Liver (tissue), 3 donors: Measurements from ENCODE around the gene MAG.

Experiments
- CTCF ChIP-seq: fragments of 150-350 bp; IDR thresholded peaks from 2 replicates; pipeline ENCODE4 v1.5.1; 2017; ENCODE audit warnings: improper control_type of control experiment, low read depth, low read length; ENCODE audit not compliant: missing input control
- HNF4A ChIP-seq, 2 donors: conservative IDR thresholded peaks; 2 replicates each; pipeline ENCODE4 v1.6.1; 2016; ENCODE audit warnings: antibody characterized with exemption in 2 of 2, mild to moderate bottlenecking in 2 of 2
- RAD21 ChIP-seq, 2 donors: IDR thresholded peaks; 2 replicates each; pipeline ENCODE4 v1.6.1; 2016; ENCODE audit warnings: antibody characterized with exemption in 2 of 2, mild to moderate bottlenecking in 2 of 2
- TF ChIP-seq, protein P1 (sequence below): IDR thresholded peaks from 2 replicates; pipeline ENCODE4 v1.6.1; 2016; ENCODE audit warnings: antibody characterized with exemption
- donor health status: healthy.
- donor health status: healthy.

DNA sequence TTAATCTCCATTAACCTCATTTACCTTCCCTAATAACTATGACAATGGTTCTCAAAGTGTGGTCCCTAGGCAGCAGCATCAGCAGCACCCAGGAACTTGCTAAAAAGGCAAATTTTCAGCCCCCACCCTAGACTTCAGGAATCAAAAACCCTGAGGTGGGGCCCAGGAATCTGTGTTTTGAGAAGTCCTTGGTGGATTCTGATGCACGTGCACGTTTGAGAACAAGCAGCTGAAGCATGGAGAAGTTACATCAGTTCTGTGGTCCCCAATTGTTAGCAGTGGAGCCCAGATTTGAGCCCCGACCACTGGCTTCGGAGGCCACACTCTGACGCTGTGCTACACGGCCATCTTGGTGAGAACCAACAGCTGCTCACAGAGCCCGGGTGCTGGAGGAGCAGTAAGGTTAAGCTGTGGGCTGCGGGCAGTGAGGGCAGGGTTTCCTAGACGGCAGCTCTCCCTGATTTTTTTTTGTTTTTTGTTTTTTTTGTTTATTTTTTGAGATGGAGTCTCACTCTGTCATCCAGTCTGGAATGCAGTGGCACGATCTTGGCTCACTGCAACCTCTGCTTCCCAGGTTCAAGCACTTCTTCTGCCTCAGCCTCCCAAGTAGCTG is 23.0 kb downstream of the MAG start:
- TF ChIP-seq, protein P1, sequence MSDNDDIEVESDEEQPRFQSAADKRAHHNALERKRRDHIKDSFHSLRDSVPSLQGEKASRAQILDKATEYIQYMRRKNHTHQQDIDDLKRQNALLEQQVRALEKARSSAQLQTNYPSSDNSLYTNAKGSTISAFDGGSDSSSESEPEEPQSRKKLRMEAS, result no peak
- no peak for TF ChIP-seq RAD21 (IDR thresholded peaks at IDR 0.05)
- TF ChIP-seq CTCF, result no peak
- no peak for TF ChIP-seq HNF4A (conservative IDR thresholded peaks at IDR 0.05)
